ENCODE measurements around the gene MAP2K1. TPM values are rescaled to one million over a fixed set of nuclear protein-coding genes. Genes with fewer than 3 reads are reported as not detected.
"Not testable (repeated sequence)": the region's sequence is repeated elsewhere in the genome, so short reads cannot be mapped to it uniquely, and the experiment has no call there.

Gene MAP2K1
- polyA plus RNA-seq, 10 donors = 95.5 to 148 (median 118) TPM

DNA sequence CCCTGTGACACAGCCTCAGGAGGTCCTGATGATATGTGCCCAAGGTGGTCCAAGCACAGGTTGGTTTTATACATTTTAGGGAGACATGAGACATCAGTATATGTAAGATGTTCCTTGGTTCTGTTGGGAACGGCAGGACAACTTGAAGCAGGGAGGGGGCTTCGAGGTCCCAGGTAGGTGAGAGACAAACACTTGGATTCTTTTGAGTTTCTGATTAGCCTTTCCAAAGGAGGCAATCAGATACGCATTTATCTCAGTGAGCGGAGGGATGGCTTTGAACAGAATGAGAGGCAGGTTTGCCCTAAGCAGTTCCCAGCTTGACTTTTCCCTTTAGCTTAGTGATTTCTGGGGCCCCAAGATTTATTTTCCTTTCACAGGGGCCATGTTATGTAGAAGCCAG lies 84.1 kb downstream of the MAP2K1 start:
- not testable (repeated sequence) for DNase-seq

DNA sequence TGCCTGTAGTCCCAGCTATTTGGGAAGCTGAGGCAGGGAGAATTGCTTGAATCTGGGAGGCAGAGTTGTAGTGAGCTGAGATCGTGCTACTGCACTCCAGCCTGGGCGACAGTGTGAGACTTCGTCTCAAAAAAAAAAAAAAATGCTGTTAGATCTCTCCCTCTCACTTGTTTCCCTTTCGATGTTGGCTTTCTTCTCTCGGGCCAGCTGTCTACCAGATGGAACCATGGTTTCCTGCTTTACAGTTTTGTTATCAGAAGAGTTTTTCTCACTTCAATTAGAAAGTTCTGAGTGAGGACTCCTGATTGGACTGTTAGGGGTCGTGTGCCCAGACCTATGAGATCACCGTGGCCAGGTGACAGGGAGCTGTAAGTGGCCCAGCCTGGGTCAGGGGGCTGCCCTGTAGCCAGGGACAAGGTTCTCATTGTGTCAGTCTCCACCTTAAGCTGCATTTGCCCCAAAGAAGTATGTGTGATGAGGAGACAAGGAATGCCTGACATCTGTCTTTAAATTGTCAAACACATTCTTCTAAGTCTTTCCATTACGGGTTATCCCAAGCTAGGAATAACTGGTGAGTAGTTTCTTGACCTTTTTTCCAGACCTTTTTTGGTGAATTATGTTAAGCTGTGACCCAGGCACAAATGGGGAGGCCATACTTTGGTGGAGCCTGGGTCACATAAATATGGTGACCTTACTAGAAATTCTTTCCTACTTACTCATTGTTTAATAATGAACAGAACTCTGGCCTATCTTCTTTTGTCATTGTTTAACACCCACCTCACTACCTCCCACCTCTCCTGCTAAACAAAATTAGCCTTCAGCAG lies 85.7 kb downstream of the MAP2K1 start:
- DNase-seq = peak in 1 of 3 donors; percentile 22

DNA sequence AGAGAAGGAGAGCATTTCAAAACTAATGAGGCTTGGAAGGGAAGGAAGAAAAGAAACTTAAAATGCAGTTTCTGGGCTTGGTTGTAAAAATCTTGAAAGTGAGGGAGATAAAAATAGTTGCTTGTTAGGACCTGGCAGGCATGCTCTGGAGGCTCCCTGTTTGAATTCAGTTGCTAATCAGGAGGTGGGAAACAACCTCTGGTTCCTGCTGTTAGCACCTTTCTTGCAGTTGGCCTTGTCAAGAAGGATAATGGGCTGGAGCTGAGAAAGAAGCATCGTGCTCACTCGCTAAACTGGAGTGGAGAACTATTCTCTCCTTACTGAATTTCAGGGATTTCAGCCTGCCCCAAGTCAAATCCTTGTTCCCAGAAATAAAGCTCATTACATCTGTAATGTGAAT lies 87.4 kb downstream of the MAP2K1 start:
- DNase-seq = no peak

DNA sequence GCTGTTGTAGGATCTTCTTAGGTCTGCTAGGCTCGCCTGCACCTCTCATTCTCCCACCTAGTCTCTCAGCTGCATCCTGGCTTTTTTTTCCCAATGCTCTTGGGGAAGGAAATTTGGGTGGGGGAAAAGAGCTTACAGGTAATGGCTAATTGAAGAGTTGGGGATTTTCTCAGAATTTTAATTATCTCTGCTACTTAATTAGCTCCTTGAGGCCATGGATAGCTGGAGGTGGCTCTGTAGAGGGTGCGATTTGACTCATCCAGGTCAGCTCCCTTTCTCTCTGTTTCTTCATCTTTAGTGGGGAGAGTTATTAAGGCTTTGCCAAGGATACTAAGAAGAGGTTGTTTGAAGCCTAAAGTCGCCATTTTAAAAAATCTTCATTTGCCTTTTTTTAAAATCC lies 88.3 kb downstream of the MAP2K1 start:
- no peak for DNase-seq

DNA sequence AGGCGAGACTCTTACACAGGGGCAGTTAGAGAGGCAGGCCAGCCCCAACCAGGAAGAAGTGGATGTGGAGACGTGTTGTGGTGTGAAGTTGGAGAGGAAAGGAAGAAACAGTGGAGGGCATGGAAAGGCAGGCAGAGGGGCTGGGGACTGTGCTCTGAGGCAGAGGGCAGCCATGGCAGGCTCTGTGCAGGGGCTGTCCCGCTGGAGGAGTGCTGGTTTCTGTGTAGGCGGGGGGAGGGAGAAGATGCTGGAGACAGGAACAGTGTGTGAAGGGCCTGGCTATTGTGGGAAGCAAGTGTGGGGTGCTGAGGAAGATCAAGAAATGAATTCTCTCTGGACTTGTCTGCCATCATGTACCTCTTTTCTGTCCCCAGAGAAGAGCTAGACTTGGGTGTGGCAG lies 89.8 kb downstream of the MAP2K1 start:
- DNase-seq = no peak

DNA sequence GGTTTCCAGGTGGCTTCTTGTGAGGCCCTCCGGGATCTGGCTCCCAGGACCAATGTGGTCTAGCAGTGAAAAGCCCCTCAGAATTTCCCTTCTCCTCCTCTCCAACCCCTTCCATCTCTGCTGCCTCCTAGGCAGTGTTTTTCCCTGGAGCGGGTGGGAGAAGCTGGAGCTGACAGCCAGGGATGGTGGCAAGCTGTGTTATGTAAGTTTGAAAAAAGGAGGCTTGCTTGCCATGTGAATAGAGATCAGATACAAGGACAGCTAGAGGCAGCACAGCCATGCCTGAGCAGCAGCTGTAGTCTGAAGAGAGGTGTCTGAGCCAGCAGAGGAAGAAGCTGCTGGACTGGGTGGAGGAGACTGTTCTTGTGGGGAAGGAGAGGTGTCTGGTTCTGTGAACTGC lies 90.3 kb downstream of the MAP2K1 start:
- no peak for DNase-seq

DNA sequence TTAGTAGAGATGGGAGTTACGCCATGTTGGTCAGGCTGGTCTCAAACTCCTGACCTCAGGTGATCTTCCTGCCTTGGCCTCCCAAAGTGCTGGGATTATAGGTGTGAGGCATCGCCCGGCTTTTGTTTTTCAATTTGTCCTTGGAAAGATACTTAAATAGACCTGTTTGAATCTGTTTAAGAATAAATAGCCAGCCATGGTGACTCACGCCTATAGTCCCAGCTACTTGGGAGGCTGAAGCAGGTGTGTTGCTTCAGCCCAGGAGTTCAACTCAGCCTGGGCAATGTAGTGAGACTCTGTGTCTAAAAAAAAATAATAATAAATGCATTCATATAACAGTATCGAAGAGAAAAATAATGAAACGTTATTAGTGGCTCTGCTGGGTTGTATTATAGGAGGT lies 93.6 kb downstream of the MAP2K1 start:
- no peak for DNase-seq

DNA sequence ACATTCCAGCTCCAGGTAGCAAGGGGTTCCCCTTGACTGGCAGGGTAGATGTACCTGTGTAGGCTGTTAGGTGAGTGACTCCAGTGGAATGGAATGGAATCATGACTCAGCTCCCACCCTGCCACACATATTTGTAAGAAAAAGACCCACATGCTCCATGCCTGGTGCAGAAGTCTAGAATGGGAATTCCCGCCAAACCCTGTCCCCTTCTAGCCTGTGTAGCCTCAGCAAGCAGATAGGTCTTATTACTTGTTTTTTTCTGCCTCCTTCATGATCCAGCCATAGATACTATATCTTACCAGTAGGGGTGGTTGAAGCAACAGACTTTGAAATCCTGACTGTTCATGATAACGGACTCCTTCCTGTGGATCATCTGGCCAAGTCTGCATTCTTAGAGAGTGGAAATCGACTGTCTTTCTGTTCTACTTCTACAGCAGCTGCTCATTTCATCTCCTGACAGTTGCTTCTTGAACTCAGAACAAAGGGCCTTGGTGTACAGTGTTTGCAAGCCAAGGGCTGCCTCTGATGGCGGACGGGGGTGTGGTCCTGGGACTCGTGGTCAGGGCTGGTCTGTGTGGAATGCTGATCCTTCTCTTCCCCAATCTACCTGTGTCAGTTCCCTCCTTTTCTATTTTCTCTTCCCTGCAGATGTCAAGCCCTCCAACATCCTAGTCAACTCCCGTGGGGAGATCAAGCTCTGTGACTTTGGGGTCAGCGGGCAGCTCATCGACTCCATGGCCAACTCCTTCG lies 94.6 kb downstream of the MAP2K1 start:
- no peak for DNase-seq

DNA sequence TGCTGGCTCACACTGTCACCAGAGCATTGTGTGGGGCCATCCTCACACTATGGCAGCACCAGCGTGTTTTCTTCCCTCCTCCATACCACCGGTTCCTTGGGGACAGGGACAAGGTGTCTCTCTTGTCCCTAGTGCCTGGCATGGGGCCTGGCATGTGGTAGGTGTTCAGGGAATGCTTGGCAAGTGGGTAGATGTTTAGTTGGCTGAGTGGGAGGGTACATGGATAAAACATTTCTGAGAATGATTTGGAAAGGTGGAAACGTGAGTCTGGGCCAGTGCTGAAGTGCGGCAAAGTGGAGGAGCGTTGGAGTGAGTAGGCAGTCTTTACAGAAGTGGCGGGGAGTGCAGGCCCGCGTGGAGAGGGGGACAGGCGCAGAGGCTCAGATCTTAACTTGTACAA lies 95.8 kb downstream of the MAP2K1 start:
- DNase-seq = no peak

DNA sequence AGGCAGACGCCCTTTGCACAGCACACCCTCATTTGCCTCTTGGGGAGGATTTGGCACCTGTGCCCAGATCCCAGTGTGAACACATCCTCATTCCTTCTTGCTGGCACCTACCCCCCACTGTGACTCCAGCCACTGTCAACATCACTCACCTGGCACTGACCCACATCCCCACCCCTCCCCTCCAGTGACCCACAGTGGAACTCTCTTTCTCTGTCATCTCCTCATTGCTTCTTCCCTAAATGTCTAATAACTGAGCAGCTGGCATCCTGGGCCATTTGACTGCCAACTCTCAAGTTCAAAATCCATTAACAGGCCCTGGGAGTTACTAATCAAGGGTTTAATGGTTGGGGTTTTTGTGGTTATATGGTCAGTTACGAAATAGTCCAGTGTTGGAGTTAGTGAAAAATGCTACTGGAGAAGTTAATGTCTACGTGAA lies 96.4 kb downstream of the MAP2K1 start:
- no peak for DNase-seq

DNA sequence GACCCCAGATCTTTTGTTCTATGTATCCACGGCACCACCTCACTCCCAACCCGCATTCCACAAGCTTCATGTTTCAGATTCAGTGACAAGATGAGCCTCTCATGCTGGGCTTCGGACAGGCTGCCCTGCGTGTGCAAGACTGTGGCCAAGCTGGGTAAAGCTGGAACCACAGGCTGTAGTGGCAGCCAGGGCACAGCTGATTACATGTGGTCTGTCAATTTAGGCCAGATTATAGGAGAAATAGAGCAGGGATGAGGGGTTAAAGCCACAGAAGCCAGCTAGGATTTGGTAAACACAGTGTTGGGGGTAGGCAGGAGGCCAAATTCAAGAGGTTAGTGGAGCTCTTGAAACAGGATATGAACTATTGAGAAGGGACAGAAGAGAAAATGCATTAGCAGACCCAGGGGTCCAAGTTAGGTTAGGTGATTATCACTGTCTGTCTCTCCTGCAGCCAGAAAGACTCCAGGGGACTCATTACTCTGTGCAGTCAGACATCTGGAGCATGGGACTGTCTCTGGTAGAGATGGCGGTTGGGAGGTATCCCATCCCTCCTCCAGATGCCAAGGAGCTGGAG lies 97.9 kb downstream of the MAP2K1 start:
- no peak for DNase-seq

DNA sequence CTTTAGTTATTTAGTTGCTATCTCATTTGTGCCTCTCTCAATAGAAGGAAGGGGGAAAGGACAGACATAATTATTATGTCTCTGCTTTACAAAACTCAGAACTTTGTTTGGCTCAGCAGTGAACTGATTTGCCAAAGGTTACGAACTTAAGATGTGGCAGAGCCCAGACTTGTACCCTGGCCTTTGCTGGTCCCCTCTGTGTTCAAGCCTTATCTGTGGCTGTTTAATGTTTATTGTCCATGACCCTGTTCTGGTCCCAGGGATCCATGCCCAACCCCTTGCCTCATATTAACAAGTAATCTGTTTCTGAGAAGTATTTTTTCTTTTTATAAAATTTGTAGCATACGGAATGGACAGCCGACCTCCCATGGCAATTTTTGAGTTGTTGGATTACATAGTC lies 100.2 kb downstream of the MAP2K1 start:
- DNase-seq = no peak

DNA sequence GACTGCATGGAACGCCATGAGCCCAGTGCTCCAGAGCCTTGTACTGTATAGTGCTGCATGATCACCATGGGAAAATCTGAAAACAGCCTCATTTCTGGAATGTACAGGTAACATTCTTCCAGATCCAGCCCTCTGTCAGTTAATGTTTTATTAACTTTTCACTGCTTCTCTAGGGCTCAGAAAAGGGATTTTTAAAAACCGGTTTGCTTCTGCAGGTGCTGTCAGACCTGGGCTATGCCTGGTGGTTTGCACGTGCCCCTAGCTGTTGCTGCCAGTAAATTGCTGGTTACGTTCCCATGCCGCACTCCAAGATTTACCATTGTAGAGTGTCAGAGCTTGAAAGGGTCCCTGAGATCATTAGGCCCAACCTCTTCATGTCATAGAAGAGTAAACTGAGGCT lies 101.8 kb downstream of the MAP2K1 start:
- no peak for DNase-seq

DNA sequence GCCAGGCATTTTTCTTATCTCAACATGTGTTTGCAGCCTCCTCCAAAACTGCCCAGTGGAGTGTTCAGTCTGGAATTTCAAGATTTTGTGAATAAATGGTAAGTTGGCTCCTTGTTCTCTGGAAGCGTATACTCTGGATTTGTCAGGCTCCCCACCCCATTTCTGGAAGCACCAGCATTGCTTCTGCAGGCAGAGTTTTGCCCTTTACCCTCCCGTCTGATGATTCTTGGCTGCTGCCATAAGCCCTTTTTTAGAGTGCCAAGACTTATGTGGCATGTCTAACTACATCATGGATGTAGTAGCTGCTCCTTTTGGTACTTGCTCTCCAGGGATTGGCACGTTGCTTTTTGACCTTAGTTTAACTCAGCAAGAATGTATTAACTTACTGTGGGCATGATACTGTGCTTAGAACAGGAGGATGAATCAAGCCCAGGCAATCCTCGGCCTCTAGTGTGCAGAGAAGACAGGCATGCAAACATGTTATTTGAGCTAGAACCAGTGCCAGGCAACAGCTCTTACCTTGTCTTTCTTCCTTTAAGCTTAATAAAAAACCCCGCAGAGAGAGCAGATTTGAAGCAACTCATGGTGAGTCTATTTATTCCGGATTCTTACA lies 102.6 kb downstream of the MAP2K1 start:
- no peak for DNase-seq

DNA sequence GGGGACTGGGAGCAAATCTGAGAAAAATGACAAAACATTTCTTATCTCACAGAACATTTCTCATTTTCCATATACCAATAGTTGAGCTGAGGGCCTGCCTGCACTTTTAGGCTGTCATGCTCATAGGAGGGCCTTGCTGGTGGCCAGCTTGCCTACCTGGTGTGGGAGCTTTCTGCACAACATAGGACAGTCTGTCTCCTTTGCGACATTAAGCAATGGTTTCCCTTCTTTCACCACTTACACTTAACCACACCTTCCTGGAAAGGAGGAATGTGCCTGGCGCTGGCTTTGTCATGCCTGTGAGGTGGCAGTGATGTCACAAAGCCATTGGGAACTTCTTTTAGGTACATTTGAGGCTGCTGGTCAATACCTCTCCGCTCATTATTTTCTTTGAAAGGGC lies 105.1 kb downstream of the MAP2K1 start:
- DNase-seq = no peak

DNA sequence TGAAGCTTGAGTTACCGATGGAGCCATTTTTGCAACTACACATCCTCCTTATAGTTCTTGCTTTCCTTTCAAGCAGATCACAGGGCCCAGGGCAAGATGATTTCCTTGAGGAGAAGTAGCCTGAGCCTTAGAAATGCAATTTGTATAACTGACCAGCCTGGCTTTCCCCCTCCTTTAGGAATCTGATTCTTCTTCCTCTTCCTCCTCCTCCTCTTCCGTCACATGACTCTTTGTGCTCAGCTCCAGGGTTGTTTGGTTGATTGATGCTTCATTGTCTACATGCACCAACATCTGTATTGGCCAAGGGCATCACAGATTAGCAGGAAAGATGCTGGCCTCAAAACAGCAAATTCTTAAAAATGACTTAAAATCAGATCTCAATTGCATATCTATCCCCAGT lies 107.5 kb downstream of the MAP2K1 start:
- no peak for DNase-seq

DNA sequence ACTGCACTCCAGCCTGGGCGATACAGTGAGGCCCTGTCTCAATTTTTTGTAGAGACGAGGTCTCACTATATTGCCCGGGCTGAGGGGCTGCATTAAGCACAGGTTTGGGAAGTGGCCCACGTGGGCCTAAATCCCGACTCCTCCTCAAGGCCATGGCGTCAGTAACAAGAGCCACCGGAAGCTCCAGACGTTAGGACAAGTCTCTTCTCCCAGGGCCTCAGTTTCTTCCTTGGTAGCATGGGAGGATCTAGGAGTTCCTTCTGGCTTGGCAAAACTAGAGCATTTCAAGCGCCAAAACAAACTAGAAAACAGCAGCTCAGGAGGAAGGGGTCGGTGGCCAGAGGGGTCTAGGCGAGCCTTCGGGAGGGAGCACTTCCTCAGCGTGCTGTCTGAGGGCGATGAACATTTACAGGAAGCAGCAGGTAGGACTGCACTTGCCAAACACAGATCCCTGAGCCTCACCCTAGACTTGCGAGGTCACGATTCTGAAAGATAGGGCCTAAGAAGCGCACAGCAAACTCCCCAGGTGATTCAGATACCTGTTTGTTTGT lies 110.3 kb downstream of the MAP2K1 start:
- DNase-seq = peak in 1 of 3 donors; percentile 19

DNA sequence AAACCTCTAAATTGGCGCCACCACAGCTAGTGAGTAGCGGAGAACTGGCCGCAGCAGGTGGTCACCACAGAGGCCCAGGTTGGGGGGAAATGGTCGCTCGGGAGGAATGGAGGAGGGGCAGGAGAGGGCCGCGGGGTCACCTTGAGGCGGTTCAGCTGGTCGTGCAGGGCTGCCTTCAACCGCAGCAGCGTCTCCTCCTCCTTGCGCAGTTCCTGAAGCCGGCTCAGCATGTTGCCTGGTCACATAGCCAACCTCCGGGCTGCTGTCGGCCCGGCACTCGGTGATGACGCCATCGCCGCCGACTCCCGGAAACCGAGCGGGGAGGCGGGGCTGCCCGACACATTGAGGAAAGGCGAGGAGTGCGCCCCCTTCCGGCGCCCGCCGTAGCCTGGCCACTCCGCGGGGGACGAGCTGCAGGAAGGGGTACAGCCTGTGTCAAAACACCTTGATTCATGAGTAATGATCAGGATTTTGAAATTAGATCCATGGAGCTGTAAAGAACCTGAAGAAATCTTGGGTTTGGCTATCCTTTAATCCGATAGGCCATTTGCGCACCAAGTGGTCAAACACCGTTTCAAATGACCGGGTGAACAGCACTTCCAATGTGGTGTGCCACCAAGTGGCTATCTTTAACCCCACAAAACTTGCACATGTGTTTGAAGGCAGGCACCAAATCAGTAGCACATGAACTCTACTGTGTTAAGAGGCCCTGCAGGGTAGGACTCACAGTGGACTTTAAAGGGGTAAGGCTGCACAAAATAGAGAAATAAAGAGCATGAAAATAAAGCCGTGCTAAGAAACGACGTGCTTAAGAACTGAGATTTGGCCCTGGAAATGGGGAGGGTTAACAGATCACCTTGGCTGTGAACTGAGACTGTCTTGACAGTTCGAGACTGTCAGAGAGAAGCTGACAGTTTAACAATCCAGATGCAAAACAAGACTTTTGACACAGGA lies 111.1 kb downstream of the MAP2K1 start, which contains the start of gene SNAPC5:
Gene SNAPC5, minus strand, starts transcription at position 261 of the 954 bp plus-strand sequence. Its CDS starts 31 bp downstream, at position 230.
- peak; percentile 93 to 98 (median 96) for DNase-seq

DNA sequence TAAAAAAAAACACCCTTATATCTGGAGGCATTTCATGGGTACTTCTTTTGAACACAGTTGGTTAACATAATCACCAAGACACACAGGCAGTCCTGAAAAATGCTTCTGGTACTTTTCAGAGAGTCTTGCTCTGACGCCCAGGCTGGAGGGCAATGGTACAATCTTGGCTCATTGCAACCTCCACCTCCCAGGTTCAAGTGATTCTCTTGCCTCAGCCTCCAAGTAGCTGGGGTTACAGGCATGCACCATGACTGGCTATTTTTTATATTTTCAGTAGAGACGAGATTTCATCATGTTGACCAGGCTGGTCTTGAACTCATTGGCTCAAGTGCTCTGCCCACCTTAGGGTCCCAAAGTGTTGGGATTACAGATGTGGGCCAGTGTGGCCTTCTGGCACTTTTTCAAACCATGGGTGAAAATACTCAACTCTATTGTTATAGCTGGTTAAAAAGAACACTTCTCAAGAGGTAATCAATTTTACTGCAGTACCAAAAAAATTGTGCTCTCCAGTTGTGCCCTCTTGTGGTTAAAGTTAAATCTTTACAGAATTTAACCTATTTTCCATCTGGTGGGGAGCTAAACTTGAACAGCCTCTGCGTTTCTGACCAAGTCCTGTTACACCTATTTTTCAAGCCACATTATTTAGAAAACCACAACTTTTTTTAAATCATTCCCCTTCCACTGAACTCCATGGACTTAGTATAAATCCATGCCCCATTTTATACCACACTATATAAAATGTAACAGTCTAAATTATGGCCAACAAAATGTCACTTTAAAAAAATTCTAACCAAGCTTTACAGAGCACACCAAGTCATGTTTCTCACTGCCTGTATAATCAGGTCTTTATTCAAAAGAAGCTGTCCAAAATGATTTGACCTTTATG lies 112.0 kb downstream of the MAP2K1 start:
- DNase-seq = peak; percentile 30 to 66 (median 42)

DNA sequence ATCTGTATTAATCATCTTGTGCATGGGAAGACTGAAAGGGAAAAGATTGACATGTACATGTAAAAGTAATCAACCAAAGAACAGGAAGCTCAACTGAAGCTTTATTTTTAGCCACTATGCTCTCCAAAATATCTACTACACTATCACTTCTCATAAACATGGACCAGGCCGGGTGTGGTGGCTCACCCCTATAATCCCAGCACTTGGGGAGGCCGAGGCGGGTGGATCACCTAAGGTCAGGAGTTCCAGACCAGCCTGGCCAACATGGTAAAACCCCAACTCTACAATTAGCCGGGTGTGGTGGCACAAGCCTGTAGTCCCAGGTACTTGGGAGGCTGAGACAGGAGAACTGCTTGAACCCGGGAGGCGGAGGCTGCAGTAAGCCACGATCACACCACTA lies 113.6 kb downstream of the MAP2K1 start:
- DNase-seq = not testable (repeated sequence)

All from muscle of back (tissue), 11 donors.